Activated CD8-positive, alpha-beta memory T cell treated with anti-CD3 and anti-CD28 coated beads, Interleukin-2, amount 50 U/mL, for 4 hours (primary cell): ENCODE data around the gene ACO1.

Source experiments
- DNase-seq: peaks from one replicate; pipeline ENCODE4 v3.0.0-alpha.2; 2020

ACO1 gene

GRCh38 chr9:32424616-32425015, 40.2 kb downstream of the ACO1 start:
- DNase-seq = no peak

GRCh38 chr9:32426278-32426939, 42.0 kb downstream of the ACO1 start:
- no peak for DNase-seq

DNA sequence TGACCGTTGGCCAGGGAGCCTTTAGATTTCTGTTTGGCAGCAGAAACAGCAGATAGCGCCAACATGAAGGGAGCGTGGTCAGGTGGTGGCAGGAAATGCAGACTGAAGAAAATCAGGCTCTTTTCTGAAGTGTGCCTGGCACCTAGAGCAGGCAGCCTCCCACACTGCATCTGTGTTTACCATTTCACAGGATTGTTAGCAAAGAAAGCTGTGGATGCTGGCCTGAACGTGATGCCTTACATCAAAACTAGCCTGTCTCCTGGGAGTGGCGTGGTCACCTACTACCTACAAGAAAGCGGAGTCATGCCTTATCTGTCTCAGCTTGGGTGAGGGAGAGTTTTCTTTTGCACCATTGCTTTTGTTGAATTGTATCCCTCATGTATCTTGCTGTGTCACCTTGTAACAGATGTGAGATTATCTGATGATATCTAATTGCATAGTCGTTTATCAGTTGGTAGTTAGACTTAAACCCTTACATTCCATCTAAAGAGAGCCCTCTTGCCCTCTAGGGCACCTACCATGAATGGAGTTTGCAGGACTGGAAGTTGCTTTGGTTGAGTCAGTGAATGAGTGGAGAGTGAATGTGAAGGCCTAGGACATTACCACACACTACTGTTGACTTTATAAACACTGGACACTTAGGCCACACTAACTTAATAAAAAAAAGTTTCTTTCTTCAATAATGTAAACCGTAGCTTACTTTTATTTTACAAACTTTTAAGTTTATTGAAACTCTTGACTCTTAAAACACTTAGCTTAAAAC, 42.8 kb downstream of the ACO1 start:
- DNase-seq = no peak

GRCh38 chr9:32430720-32431119, 46.3 kb downstream of the ACO1 start:
- no peak for DNase-seq

DNA sequence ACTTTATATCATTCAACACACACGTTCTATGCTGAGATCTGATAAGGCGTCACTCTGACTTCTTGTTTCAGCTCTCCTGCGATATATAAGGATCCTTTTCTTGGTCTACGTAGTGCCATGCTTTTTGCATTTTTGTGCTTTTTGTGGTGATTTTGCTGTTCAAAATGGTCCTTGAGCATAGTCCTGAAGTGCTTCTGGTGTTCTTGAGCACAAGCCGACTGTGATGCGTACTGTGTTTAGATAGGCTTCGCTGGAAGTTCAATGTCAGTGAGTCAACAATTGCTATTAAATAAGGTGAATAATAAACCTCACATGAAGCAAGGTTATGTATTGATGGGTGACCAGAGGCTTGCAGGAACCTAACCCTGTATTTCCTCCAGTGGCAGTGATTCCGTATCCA, 46.8 kb downstream of the ACO1 start:
- DNase-seq = no peak

GRCh38 chr9:32431940-32432555, 47.6 kb downstream of the ACO1 start:
- peak; percentile 46 for DNase-seq

DNA sequence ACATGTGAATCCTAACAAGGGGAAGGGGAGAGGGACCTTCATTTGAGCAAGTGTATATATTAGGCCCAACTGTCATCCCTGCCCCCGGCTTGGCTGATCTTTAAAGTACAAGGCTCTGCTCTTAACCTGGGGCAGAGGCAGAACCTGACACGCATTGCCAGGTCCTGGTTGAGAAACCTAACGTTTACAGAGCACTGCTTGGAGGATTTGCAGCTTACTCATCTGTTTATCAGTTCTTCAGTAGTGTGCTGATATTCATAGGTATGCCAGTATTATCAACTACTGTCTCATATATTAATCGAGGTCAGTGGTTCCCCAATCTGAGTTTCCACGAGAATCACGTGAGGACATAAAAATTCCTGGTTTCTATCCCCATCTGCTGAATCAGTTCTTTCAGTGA, 50.4 kb downstream of the ACO1 start:
- DNase-seq = no peak

- DNase-seq = no peak
These were observed 57.2 kb downstream of the ACO1 start for GRCh38 chr9:32441678-32442077.

DNA sequence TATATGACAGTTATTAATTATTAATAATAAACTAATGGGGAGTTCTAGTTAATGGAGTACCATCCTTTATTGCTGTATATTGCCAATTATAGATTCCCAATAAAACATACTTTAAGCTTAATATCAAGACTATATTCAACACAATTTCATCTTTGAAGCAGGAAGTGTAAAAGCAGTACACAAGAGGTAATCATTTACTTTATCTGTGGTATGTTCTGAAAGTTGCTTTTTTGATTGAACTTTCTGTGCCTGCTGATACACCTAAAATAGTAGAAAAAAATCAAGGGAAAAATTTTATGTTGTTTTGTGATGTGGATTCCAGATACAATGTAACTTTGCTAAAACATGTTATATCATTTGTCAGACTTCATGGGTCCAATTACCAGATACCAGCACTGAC, 58.0 kb downstream of the ACO1 start:
- DNase-seq = no peak

- DNase-seq = no peak
These were observed 65.5 kb downstream of the ACO1 start for GRCh38 chr9:32449969-32450368.

DNA sequence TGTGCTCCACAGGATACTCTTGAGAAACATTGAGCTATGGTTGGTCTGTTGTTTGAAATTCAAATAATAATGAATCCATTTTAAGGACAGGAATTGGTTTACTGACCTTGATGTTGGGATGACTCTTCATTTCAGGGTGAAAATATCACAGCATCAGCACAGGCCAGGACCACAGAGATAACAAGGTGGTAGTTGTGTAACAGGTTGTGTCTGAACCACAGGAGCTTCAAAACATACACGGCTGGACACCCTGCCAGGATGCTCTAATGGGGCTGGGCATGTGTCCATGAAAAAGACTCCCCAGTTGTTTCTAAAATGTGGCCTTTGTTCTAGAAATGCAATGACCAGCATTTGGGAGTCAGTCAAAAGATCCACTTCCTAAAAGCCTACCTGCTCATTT, 69.8 kb downstream of the ACO1 start:
- DNase-seq = no peak

DNA sequence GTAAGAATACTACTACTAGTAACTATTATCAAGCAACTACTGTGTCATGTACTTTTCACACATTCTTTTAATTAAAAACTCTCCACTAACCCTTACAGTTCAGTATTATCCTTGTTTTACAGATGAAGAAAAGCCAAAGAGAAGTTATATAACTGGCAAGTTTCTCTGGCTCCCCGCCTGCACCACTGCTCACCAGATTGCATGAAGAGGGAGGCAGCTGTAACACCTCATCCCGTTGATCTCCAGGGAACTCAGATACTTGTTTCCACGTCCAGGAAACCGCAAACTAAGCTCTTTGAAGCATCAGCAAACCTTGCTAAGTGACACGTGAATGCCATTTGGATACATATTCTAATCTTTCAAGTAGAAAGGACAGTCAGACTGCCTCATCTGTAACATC, 71.3 kb downstream of the ACO1 start:
- no peak for DNase-seq

DNA sequence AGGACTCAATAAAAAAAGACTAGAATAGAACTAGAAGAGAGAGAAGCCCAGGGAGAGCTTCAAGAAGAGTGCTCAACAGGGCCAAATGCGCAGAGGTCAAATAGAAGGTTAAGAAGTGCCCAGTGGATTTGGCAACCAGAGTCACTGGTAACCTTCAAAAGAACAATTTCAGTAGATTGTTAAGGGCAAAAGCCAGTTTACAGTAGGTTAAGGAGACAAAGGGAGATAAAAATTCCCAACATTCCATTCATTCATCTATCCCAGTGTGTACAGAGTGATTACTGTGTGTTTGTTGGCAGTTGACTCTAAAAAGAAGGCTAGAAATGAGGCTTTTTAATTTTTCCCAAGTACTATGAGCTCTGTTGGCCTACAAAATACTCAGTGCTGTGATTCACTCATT, 72.1 kb downstream of the ACO1 start:
- no peak for DNase-seq

DNA sequence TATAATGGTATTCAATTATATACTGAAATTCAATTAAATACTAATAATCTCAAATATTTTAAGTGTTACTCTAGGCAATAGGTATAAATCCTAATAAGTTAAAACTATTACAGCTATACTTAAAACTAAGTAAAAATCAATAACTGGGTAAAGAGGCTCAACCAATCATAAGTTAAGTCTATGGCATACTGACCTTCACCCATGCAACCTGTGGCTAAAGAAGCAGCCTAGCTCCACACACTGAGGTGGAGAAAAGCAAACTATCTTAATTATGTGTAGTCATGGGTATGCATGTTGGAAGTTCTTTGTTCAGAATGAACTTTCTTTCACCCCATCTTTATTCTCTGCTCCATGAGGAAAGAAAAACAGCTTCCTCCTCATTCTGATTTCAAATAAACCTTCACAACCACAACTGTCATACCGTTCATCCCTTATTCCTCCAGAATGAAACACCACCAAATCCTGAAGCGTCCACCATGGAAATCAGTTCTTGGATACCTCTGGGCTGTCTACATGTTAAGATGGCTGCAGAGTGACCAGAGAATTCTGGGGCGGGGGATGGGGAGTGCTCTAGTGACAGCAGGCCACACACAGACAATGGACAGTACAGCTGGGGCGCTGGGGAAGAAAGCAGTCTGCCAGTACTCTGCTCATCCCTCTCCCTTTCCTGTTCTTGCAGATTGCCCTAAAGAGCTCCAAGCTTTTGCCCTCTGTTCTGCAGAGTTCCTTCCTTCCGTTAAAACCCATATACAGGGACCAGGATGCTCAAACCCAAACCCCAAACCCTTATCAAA, 79.3 kb downstream of the ACO1 start:
- DNase-seq = no peak

GRCh38 chr9:32468740-32469139, 84.3 kb downstream of the ACO1 start:
- DNase-seq = no peak

DNA sequence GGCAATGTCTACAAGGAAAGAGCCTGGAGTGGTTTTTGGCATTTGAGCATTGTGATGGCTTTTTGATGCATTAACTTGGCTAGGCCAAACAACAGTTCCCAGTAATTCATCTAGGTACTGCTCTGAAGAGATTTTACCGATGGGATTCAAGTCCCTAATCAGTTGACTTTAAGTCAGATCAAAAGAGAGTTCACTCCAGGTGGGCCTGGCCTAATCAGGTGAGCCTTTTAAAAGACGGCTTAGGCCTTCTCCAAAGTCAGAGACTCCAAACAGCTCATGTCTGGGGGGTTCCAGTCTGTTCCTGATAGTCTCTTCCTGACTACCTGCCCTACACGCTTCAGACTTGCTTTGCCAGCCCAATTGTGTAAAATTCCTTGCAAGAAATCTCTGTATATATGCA, 87.9 kb downstream of the ACO1 start:
- DNase-seq = no peak

DNA sequence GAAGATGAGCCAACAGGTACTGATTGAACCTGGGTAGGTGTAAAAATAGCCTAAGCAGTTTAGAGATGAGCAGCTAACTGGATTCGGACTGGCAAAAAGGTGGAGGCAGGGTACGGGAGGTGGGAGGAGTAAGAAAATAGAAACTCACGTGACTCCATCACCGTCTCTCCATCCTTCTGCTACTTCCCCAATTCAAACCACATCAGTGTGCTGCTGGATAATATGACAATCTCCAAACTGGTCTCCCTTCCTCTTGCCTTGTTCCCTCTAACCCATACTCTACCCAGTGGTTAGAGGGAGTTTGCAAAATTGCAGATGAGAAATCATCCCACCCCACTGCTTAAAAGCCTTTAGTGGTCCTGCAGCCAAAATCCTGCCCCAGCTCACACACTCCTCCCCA, 98.9 kb downstream of the ACO1 start:
- no peak for DNase-seq

DNA sequence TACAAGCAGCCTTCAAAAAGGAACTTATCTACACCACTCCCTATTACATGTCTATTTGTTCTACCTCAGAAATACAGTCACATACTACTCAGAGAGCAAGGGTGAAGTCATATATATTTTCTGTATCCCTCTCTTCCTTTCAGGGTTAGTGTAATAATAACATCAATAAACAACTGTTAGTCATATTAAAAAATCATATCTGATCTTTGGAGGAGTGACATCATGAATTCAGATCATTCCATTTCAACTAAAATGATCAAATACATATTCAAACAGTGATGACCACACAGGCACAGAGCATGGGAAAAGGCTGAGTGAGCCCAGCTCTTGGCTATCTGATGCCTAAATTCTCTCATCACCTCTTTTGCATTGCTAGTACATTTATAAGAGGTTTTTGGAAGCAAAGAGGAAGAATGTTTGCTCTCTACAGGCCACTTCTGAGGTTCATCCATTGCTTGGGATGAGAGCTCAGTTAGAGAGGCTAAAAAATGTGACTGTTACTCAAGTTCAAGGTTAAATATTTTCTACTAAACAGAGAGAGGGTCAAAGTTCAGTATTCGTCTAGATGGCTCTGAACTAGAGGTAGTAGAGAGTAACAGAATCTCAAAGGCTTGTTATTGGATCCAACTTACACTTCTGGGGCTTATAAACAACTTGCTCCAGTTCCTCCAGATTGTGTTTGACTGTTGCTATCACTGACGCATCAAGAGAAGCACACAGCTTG, 102.6 kb downstream of the ACO1 start:
- no peak for DNase-seq

DNA sequence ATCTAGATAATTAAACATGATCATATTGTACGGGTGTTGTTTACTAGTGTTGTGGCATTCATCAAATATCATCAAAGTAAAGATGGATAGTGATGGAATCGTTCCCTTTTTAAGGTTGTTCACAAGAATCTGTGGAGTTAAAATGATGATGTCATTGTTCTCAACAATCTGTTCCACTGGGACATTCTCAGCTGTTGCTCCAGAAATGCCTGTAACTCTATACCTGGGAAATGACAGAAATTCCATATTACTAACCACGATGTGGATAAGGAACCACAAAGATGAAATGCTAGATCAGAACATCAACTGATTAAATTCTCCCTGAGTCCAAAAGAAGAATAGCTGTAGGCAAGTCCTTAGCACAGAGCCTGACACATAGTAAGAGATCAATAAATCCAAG, 103.5 kb downstream of the ACO1 start:
- DNase-seq = no peak

DNA sequence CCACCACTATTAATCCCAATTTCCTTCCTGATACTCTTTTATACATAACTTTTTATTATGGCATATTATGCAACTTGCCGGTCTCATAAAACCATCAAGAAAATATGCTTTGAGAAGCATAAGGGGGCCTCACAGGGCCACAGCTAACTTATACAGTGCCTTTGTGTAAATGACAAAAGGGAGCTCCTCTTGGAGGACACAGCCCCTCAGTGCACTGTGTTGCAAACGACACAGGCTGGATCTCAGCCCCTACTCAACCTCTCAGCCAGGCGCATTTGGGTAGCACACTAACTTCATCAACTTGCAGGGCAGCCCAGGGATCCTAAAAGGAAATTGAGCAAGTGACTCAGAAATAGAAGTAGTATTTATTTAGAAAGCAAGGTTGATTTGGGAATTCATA, 106.2 kb downstream of the ACO1 start:
- no peak for DNase-seq

- DNase-seq = no peak
These were observed 113.5 kb downstream of the ACO1 start for GRCh38 chr9:32497921-32498320.

DNA sequence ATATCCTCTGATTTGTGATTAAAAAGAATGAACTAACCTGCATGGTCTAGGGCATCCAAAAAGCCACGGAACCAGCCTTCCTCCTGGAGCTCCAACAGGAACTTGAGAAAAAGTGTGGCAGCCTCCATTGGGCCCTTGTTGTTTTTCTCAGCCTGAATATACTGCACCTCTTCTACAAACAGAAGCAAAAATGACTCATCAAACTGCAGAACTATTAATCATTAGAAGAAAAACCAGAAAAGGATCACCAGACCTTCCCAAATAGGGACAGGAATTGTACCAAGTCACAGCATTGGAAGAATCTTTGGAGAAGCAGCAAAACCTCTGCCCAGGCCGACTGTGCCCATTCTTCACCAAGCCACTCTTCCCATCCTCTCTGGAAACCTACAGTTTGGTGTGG, 116.3 kb downstream of the ACO1 start:
- DNase-seq = no peak

DNA sequence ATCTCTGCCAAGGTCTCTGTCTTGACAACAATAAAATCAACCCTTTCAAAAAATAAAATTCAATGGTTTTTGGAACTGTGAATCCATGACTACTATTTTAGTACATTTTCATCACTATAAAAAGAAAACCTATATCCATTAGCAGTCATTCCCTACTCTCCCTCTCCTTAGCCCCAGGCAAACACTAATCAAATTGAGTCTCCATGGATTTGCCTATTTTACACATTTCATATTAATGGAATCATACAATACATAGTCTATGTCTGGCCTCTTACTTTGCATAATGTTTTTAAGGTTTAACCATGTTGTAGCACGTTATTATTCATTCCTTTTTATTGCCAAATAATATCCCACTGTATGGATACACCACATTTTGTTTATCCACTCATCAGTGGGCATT, 117.4 kb downstream of the ACO1 start:
- no peak for DNase-seq
